ENCODE data around the gene SHC3. TPM values are rescaled to one million over a fixed set of nuclear protein-coding genes. Genes with fewer than 3 reads are reported as not detected.

Gene SHC3
- total RNA-seq, 2 experiments from 2014 or later, result 0.03 TPM; not detected in 1

- H3K27ac ChIP-seq (ENCODE audit: low read depth, low read length, poor library complexity, severe bottlenecking), result no peak overlapping the region
- no peaks in the 10 kb centered on the region for H3K79me2 ChIP-seq (ENCODE audit: insufficient read depth, low read depth, low read length)
- H3K4me1 ChIP-seq (ENCODE audit: insufficient read depth, low read length, poor library complexity, severe bottlenecking), result peaks cover 8% of the 10 kb centered on the region
- H3K9me3 ChIP-seq (ENCODE audit: low read length), result no peaks in the 10 kb centered on the region
- TF ChIP-seq CTCF (conservative IDR thresholded peaks at IDR 0.05; ENCODE audit: low read length) (no peak), EZH2phosphoT487 (IDR thresholded peaks at IDR 0.05; ENCODE audit: borderline replicate concordance, low read depth, low read length) (no peak)
- H4K20me1 ChIP-seq (ENCODE audit: insufficient read depth, low read length), result no peaks in the 10 kb centered on the region
- DNase-seq (ENCODE audit: low spot score), result no peak
- POLR2A ChIA-PET, result no interaction called here
- BruUV-seq (replicated peaks), result no TSS peak
- CTCF ChIA-PET (ENCODE audit: unreplicated experiment), result no interaction called here
- no peaks in the 10 kb centered on the region for H3K36me3 ChIP-seq (ENCODE audit: insufficient read depth, low read length)
- H3K9me2 ChIP-seq (ENCODE audit: insufficient read depth, low read length), result no peaks in the 10 kb centered on the region
- no peak overlapping the region for H3K4me3 ChIP-seq (ENCODE audit: low read depth, low read length, poor library complexity, severe bottlenecking)
- H3K4me2 ChIP-seq (ENCODE audit: low read length), result no peak overlapping the region
- intact Hi-C loops (cut with micrococcal nuclease; ENCODE audit: unreplicated experiment), result no loop called here
- no peak overlapping the region for H2AFZ ChIP-seq (ENCODE audit: low read length)
Observed at GRCh38 chr9:89006996-89007967, 171.3 kb downstream of the SHC3 start.

DNA sequence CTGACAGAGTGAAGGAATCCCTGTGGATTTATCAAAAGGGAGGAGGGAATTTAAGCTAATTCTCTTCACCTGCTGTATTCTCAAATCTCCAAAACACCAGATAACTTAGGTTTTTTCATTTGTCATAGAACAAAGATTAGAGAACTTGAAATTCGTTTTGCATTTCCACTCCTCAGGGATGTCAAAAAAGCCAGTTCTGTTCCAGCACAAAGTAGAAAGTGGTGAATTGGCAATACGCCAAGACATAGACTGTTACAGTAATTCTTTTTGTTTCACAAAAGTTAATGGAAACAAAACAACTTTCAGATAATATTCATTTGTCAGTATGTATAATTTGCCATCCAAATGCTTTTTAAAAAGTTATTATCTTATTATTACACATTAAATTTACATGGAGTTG is 172.4 kb downstream of the SHC3 start:
- Histone ChIP-seq H2AFZ (ENCODE audit: low read length) (no peak overlapping the region), H3K79me2 (ENCODE audit: insufficient read depth, low read depth, low read length) (no peaks in the 10 kb centered on the region), H3K36me3 (ENCODE audit: insufficient read depth, low read length) (no peaks in the 10 kb centered on the region), H3K9me2 (ENCODE audit: insufficient read depth, low read length) (no peaks in the 10 kb centered on the region), H3K4me2 (ENCODE audit: low read length) (no peak overlapping the region), H3K4me1 (ENCODE audit: insufficient read depth, low read length, poor library complexity, severe bottlenecking) (peaks cover 8% of the 10 kb centered on the region), H3K9me3 (ENCODE audit: low read length) (no peaks in the 10 kb centered on the region), H3K4me3 (ENCODE audit: low read depth, low read length, poor library complexity, severe bottlenecking) (no peak overlapping the region), H3K27ac (ENCODE audit: low read depth, low read length, poor library complexity, severe bottlenecking) (no peak overlapping the region), H4K20me1 (ENCODE audit: insufficient read depth, low read length) (no peaks in the 10 kb centered on the region)
- no TSS peak for BruUV-seq (replicated peaks)
- POLR2A ChIA-PET, result no interaction called here
- CTCF ChIA-PET (ENCODE audit: unreplicated experiment), result no interaction called here
- no peak for DNase-seq (ENCODE audit: low spot score)
- TF ChIP-seq EZH2phosphoT487 (IDR thresholded peaks at IDR 0.05; ENCODE audit: borderline replicate concordance, low read depth, low read length) (no peak), CTCF (conservative IDR thresholded peaks at IDR 0.05; ENCODE audit: low read length) (no peak)
- intact Hi-C loops (cut with micrococcal nuclease; ENCODE audit: unreplicated experiment), result no loop called here

DNA sequence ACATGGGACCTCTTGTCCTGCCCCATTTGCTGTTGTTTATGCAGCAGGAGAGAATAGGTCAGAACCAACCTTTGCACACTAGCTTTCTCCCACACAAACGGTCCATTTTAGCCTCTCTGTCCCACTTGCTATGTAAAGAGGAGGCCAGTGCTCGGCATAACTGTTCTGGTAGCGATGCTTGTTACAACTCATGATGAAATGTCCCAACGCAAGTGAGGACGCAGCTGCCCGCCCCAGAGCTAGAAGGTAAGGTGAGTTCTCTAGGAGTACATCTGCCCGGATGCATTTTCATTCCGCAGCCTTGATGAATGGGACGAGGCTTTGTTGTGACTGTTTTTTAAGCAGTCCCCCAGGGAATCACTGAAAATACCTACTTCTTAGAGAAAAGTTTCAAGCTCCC is 173.3 kb downstream of the SHC3 start:
- H3K4me1 ChIP-seq (ENCODE audit: insufficient read depth, low read length, poor library complexity, severe bottlenecking), result peaks cover 8% of the 10 kb centered on the region
- TF ChIP-seq CTCF (conservative IDR thresholded peaks at IDR 0.05; ENCODE audit: low read length) (no peak), EZH2phosphoT487 (IDR thresholded peaks at IDR 0.05; ENCODE audit: borderline replicate concordance, low read depth, low read length) (no peak)
- H3K27ac ChIP-seq (ENCODE audit: low read depth, low read length, poor library complexity, severe bottlenecking), result no peak overlapping the region
- no peak for DNase-seq (ENCODE audit: low spot score)
- POLR2A ChIA-PET, result no interaction called here
- no TSS peak for BruUV-seq (replicated peaks)
- intact Hi-C loops (cut with micrococcal nuclease; ENCODE audit: unreplicated experiment), result no loop called here
- no peaks in the 10 kb centered on the region for H3K36me3 ChIP-seq (ENCODE audit: insufficient read depth, low read length)
- no peak overlapping the region for H3K4me3 ChIP-seq (ENCODE audit: low read depth, low read length, poor library complexity, severe bottlenecking)
- H3K4me2 ChIP-seq (ENCODE audit: low read length), result no peak overlapping the region
- no peaks in the 10 kb centered on the region for H3K79me2 ChIP-seq (ENCODE audit: insufficient read depth, low read depth, low read length)
- H3K9me2 ChIP-seq (ENCODE audit: insufficient read depth, low read length), result no peaks in the 10 kb centered on the region
- no peaks in the 10 kb centered on the region for H4K20me1 ChIP-seq (ENCODE audit: insufficient read depth, low read length)
- no peak overlapping the region for H2AFZ ChIP-seq (ENCODE audit: low read length)
- CTCF ChIA-PET (ENCODE audit: unreplicated experiment), result no interaction called here
- no peaks in the 10 kb centered on the region for H3K9me3 ChIP-seq (ENCODE audit: low read length)
